ENCODE measurements around the gene CRADD. TPM values are rescaled to one million over a fixed set of nuclear protein-coding genes. Genes with fewer than 3 reads are reported as not detected.

Gene CRADD
- total RNA-seq, 1 experiment from 2014 or later, result 10.1 TPM

GRCh38 chr12:93757792-93758694, 80.9 kb downstream of the CRADD start:
- CTCF ChIA-PET, result interaction anchor here (0.7 kb wide), 1 partner anchor 291 kb away, joined by 4 read pairs; the partner anchor contains the start of gene MRPL42
- no TSS peak for BruUV-seq (replicated peaks)
- intact Hi-C loops (cut with micrococcal nuclease; ENCODE audit: unreplicated experiment), result no loop called here
- no peak for DNase-seq
- peaks cover 5% of the 10 kb centered on the region for H3K9me3 Mint-ChIP-seq (ENCODE audit: low read depth, unreplicated experiment)
- H3K27me3 Mint-ChIP-seq (ENCODE audit: unreplicated experiment), result no peaks in the 10 kb centered on the region
- no peak overlapping the region for H3K4me3 Mint-ChIP-seq (ENCODE audit: low read depth, unreplicated experiment)
- H3K36me3 Mint-ChIP-seq (ENCODE audit: insufficient read depth, unreplicated experiment), result no peaks in the 10 kb centered on the region
- H3K27ac Mint-ChIP-seq (ENCODE audit: unreplicated experiment), result no peak overlapping the region
- H3K4me1 Mint-ChIP-seq (ENCODE audit: low read depth, unreplicated experiment), result peaks cover 25% of the 10 kb centered on the region
- TF ChIP-seq CTCF (IDR thresholded peaks at IDR 0.05; ENCODE audit: unreplicated experiment), result no peak

GRCh38 chr12:93758801-93759373, 81.7 kb downstream of the CRADD start:
- peaks cover 5% of the 10 kb centered on the region for H3K9me3 Mint-ChIP-seq (ENCODE audit: low read depth, unreplicated experiment)
- H3K4me1 Mint-ChIP-seq (ENCODE audit: low read depth, unreplicated experiment), result peaks cover 25% of the 10 kb centered on the region
- H3K36me3 Mint-ChIP-seq (ENCODE audit: insufficient read depth, unreplicated experiment), result no peaks in the 10 kb centered on the region
- BruUV-seq (replicated peaks), result no TSS peak
- no peaks in the 10 kb centered on the region for H3K27me3 Mint-ChIP-seq (ENCODE audit: unreplicated experiment)
- no peak overlapping the region for H3K27ac Mint-ChIP-seq (ENCODE audit: unreplicated experiment)
- H3K4me3 Mint-ChIP-seq (ENCODE audit: low read depth, unreplicated experiment), result no peak overlapping the region
- no peak for DNase-seq
- CTCF ChIA-PET, result interaction anchor here (0.9 to 1.3 kb wide), 3 partner anchors 29 to 343 kb away, joined by 3 to 4 read pairs (median 3); no protein-coding TSS in a partner anchor
- no peak for TF ChIP-seq CTCF (IDR thresholded peaks at IDR 0.05; ENCODE audit: unreplicated experiment)
- intact Hi-C loops (cut with micrococcal nuclease; ENCODE audit: unreplicated experiment), result no loop called here

GRCh38 chr12:93759512-93760081, 82.4 kb downstream of the CRADD start:
- DNase-seq, result no peak
- H3K36me3 Mint-ChIP-seq (ENCODE audit: insufficient read depth, unreplicated experiment), result no peaks in the 10 kb centered on the region
- H3K27ac Mint-ChIP-seq (ENCODE audit: unreplicated experiment), result no peak overlapping the region
- H3K4me1 Mint-ChIP-seq (ENCODE audit: low read depth, unreplicated experiment), result peaks cover 25% of the 10 kb centered on the region
- no peaks in the 10 kb centered on the region for H3K27me3 Mint-ChIP-seq (ENCODE audit: unreplicated experiment)
- peaks cover 2% of the 10 kb centered on the region for H3K9me3 Mint-ChIP-seq (ENCODE audit: low read depth, unreplicated experiment)
- intact Hi-C loops (cut with micrococcal nuclease; ENCODE audit: unreplicated experiment), result no loop called here
- no TSS peak for BruUV-seq (replicated peaks)
- TF ChIP-seq CTCF (IDR thresholded peaks at IDR 0.05; ENCODE audit: unreplicated experiment), result no peak
- H3K4me3 Mint-ChIP-seq (ENCODE audit: low read depth, unreplicated experiment), result no peak overlapping the region
- CTCF ChIA-PET, result interaction anchor here (0.9 to 1.3 kb wide), 3 partner anchors 29 to 342 kb away, joined by 3 to 4 read pairs (median 3); no protein-coding TSS in a partner anchor

GRCh38 chr12:93760275-93760875, 83.2 kb downstream of the CRADD start:
- CTCF ChIA-PET, result no interaction called here
- Mint-ChIP-seq H3K9me3 (ENCODE audit: low read depth, unreplicated experiment) (no peaks in the 10 kb centered on the region), H3K27ac (ENCODE audit: unreplicated experiment) (no peak overlapping the region), H3K36me3 (ENCODE audit: insufficient read depth, unreplicated experiment) (no peaks in the 10 kb centered on the region), H3K4me1 (ENCODE audit: low read depth, unreplicated experiment) (peaks cover 25% of the 10 kb centered on the region), H3K27me3 (ENCODE audit: unreplicated experiment) (no peaks in the 10 kb centered on the region), H3K4me3 (ENCODE audit: low read depth, unreplicated experiment) (no peak overlapping the region)
- no peak for DNase-seq
- intact Hi-C loops (cut with micrococcal nuclease; ENCODE audit: unreplicated experiment), result no loop called here
- BruUV-seq (replicated peaks), result no TSS peak
- TF ChIP-seq CTCF (IDR thresholded peaks at IDR 0.05; ENCODE audit: unreplicated experiment), result no peak
